Mesodermal cell (in vitro differentiated cells): ENCODE results near the gene CADM1.
A peak's percentile ranks its signal among the peaks of the same experiment; 100 is the strongest.

ENCODE experiments used
- H3K27ac ChIP-seq: 2 replicates; pipeline ENCODE4 v1.7.0; 2013; ENCODE audit warnings: mild to moderate bottlenecking, low read depth, low read length, moderate library complexity; ENCODE audit not compliant: severe bottlenecking
- H3K36me3 ChIP-seq: 2 replicates; pipeline ENCODE4 v1.7.1; 2013; ENCODE audit warnings: mild to moderate bottlenecking, low read length, moderate library complexity; ENCODE audit not compliant: control insufficient read depth, insufficient read depth
- H3K4me1 ChIP-seq: one replicate; pipeline ENCODE4 v1.7.1; 2013; ENCODE audit warnings: mild to moderate bottlenecking, low read length; ENCODE audit not compliant: insufficient read depth, control insufficient read depth, poor library complexity, severe bottlenecking
- H3K4me3 ChIP-seq: 2 replicates; pipeline ENCODE4 v1.7.0; 2013; ENCODE audit warnings: low read length, control low read depth, mild to moderate bottlenecking; ENCODE audit not compliant: insufficient read depth, poor library complexity, severe bottlenecking; ENCODE audit errors: extremely low read depth
- H3K9me3 ChIP-seq: 2 replicates; pipeline ENCODE4 v1.7.1; 2013; ENCODE audit warnings: mild to moderate bottlenecking, low read length, moderate library complexity; ENCODE audit not compliant: control insufficient read depth
- WGBS, 2 experiments: methylation state at CpG; one replicate each; pipeline ENCODE4 v1.1.5; 2013; ENCODE audit warnings: missing lambda C conversion rate in 2 of 2; ENCODE audit not compliant: insufficient coverage in 2 of 2; 5-methylcytosine and 5-hydroxymethylcytosine counted together

The CADM1 gene

DNA sequence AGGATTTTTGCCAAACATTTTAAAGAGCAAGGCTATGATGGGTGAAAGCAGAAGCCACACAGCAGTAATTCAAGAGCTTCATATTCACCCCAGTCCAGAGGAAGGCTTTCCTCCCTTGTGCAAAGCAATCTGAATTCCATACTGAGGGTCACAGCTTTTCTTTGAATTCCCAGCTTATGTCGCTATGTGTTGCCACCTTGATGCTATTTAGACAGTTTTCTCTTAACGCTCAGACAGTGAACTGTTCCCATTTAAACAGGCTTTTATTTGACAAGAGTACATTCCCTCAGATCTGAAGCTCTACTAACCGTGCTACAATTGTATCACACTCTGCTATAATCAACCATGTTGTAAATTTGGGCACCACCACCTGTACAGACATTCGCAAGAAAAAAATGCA lies 279.7 kb downstream of the CADM1 start:
- 91 to 94% methylated on average over 3 to 4 of the region's 4 CpGs for WGBS, 2 experiments
- Histone ChIP-seq H3K4me3 (no peak overlapping the region), H3K4me1 (peaks cover 45% of the 10 kb centered on the region), H3K9me3 (no peaks in the 10 kb centered on the region), H3K27ac (no peak overlapping the region), H3K36me3 (peaks cover 16% of the 10 kb centered on the region)

- Histone ChIP-seq H3K4me1 (peaks cover 45% of the 10 kb centered on the region), H3K36me3 (peaks cover 8% of the 10 kb centered on the region), H3K4me3 (no peak overlapping the region), H3K9me3 (no peaks in the 10 kb centered on the region), H3K27ac (peak overlapping the region; percentile 65)
- WGBS, 2 experiments, result 94 to 100% methylated on average over 1 to 2 of the region's 5 CpGs
Measured at GRCh38 chr11:115222863-115223530, 281.2 kb downstream of the CADM1 start.

DNA sequence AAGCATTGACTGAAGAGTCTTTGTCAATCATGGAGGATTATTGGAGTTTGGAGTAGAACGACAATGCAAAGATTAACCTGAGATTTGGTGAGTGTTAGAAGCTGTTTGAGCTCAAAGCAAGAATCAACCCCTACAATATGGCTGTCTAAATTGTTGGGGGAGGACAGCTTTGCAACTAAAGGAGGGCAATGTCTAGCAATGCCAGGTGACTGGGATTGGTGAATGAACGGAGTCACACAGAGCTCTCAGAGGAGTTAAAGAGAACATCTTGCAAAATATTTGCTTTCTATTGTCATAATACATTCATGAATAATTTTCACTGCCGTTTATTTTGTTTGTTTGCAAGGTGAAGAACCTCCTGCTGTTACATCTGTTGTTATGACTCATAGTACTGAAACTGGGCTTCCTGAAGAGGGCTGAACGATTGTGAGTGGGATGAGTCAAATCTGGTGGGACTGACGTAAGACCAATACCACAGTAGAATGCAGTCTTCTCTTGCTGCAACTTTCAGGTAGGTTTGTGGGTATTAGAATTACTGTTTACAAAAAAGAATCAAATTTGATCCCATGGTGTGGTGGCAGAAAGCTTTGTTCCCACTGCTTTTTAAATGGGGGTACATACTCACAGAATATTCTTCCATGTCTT lies 281.9 kb downstream of the CADM1 start:
- Histone ChIP-seq H3K4me3 (no peak overlapping the region), H3K9me3 (no peaks in the 10 kb centered on the region), H3K36me3 (peaks cover 4% of the 10 kb centered on the region), H3K4me1 (peaks cover 42% of the 10 kb centered on the region), H3K27ac (peak overlapping the region; percentile 65)
- WGBS, 2 experiments, result 40% methylated on average over 1 of the region's 5 CpGs; no CpG with 5 or more reads in 1 of the 2 experiments

- Histone ChIP-seq H3K4me1 (peaks cover 36% of the 10 kb centered on the region), H3K4me3 (no peak overlapping the region), H3K9me3 (no peaks in the 10 kb centered on the region), H3K36me3 (peaks cover 4% of the 10 kb centered on the region), H3K27ac (no peak overlapping the region)
- WGBS, 2 experiments, result 83% methylated on average over 1 of the region's 2 CpGs; no CpG with 5 or more reads in 1 of the 2 experiments
Measured at GRCh38 chr11:115221461-115222069, 282.6 kb downstream of the CADM1 start.

GRCh38 chr11:115220911-115221310 lies 283.3 kb downstream of the CADM1 start:
- 96% methylated on average over 4 of the region's 4 CpGs; no CpG with 5 or more reads in 1 of the 2 experiments for WGBS, 2 experiments
- no peak overlapping the region for H3K4me3 ChIP-seq
- H3K27ac ChIP-seq, result no peak overlapping the region
- no peaks in the 10 kb centered on the region for H3K9me3 ChIP-seq
- peaks cover 32% of the 10 kb centered on the region for H3K4me1 ChIP-seq
- H3K36me3 ChIP-seq, result peaks cover 4% of the 10 kb centered on the region

DNA sequence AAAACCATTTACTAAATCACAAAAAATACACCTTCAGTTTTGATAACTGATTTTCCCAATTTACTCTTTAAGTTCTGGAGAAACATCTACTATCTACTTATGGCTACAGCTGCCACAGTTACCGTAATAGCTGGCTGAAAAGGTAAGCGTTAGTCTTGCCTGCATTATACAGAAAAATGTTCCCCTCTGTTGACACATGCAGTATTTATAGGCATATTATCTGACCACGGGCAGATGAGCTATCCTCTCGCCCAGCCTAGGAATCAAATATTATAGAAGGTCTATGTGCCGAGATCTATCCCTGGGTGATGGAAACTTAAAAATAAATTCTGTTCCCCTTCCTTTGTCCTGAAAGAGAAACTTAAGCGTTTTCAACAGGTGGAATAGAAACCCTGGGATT lies 283.8 kb downstream of the CADM1 start:
- no peaks in the 10 kb centered on the region for H3K9me3 ChIP-seq
- peaks cover 32% of the 10 kb centered on the region for H3K4me1 ChIP-seq
- H3K4me3 ChIP-seq, result no peak overlapping the region
- H3K36me3 ChIP-seq, result peaks cover 4% of the 10 kb centered on the region
- WGBS, 2 experiments, result 89 to 91% methylated on average over 3 to 4 of the region's 6 CpGs
- H3K27ac ChIP-seq, result no peak overlapping the region

DNA sequence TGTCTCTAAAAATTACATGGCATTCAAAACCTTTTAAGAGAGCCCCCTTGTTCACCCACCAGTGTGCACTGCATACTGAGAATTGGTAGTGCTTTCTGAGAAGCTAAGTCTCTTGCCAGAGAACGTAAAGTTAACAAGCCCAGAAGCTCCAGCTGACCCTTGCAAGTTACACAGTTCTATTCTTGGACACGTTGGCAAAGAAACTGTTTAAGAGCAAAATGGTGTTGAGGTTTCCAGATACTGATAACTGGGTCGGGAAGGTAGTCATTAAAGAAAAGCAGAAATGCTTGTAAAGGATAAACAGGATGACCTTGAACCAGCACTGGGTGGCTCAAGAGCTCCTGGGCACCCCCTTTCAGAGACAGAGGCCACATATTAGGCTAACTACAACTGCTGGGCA lies 284.8 kb downstream of the CADM1 start:
- 83 to 97% methylated on average over 3 of the region's 3 CpGs for WGBS, 2 experiments
- Histone ChIP-seq H3K27ac (no peak overlapping the region), H3K4me3 (no peak overlapping the region), H3K36me3 (peaks cover 8% of the 10 kb centered on the region), H3K9me3 (no peaks in the 10 kb centered on the region), H3K4me1 (peaks cover 27% of the 10 kb centered on the region)

- H3K4me1 ChIP-seq, result peaks cover 12% of the 10 kb centered on the region
- 97 to 98% methylated on average over 5 to 7 of the region's 8 CpGs for WGBS, 2 experiments
- no peak overlapping the region for H3K4me3 ChIP-seq
- no peaks in the 10 kb centered on the region for H3K9me3 ChIP-seq
- H3K27ac ChIP-seq, result no peak overlapping the region
- peaks cover 20% of the 10 kb centered on the region for H3K36me3 ChIP-seq
Measured at GRCh38 chr11:115217726-115218311, 286.4 kb downstream of the CADM1 start.

GRCh38 chr11:115215694-115216617 lies 288.3 kb downstream of the CADM1 start:
- Histone ChIP-seq H3K27ac (no peak overlapping the region), H3K36me3 (peaks cover 20% of the 10 kb centered on the region), H3K4me3 (no peak overlapping the region), H3K4me1 (no peaks in the 10 kb centered on the region), H3K9me3 (no peaks in the 10 kb centered on the region)
- WGBS, 2 experiments, result 75% methylated on average over 6 of the region's 11 CpGs; no CpG with 5 or more reads in 1 of the 2 experiments

DNA sequence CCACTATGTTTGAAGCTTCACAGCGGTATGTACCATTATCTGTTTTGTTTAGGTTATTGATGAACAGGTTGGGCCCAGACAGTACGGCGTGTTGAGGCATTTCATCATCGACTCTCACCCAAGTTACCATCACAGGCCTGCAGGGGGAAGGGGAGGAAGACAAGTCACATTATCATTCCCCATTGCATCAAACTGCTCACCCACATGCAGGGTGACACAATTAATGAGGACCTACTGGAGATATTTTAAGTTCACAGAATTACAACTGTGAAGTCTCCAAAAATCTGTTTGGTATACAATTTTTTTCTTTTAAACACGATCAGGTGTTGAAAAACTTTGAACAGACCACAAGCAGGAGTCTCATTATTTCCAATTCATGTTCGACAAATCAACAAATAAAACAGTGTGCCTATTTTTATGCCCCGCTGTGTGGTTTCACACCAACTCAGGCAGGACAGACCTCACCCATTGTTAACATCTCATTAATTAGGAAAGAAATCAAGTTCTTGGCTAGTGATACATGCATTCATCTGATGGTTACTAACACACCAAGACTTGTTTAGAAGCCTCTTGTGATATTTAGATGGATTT lies 289.5 kb downstream of the CADM1 start:
- no peaks in the 10 kb centered on the region for H3K9me3 ChIP-seq
- H3K4me3 ChIP-seq, result no peak overlapping the region
- 92 to 100% methylated on average over 2 of the region's 7 CpGs for WGBS, 2 experiments
- H3K4me1 ChIP-seq, result no peaks in the 10 kb centered on the region
- no peak overlapping the region for H3K27ac ChIP-seq
- H3K36me3 ChIP-seq, result peaks cover 20% of the 10 kb centered on the region
